Hepatocyte (in vitro differentiated cells): ENCODE measurements around the gene GMPR. TPM values are rescaled to one million over a fixed set of nuclear protein-coding genes. Genes with fewer than 3 reads are reported as not detected.

Experiments used
- DNase-seq: peaks from one replicate; pipeline ENCODE4 v3.0.0-alpha.2; 2016; ENCODE audit warnings: low spot score
- H2AFZ ChIP-seq: fragments of 200-600 bp; sonication (generic); 2 replicates; pipeline ENCODE4 v1.6.0; 2016; ENCODE audit warnings: antibody characterized with exemption, mild to moderate bottlenecking
- H3K27ac ChIP-seq: fragments of 200-600 bp; sonication (generic); 2 replicates; pipeline ENCODE4 v1.5.1; 2016; ENCODE audit warnings: mild to moderate bottlenecking
- H3K27me3 ChIP-seq: fragments of 200-600 bp; sonication (generic); 2 replicates; pipeline ENCODE4 v1.6.1; 2016
- H3K36me3 ChIP-seq: fragments of 200-600 bp; sonication (generic); replicated peaks from 2 replicates; pipeline ENCODE4 v1.5.1; 2016; ENCODE audit warnings: low read depth; ENCODE audit not compliant: insufficient read depth
- H3K4me1 ChIP-seq: fragments of 200-600 bp; sonication (generic); 2 replicates; pipeline ENCODE4 v1.5.1; 2016; ENCODE audit warnings: mild to moderate bottlenecking, moderate library complexity; ENCODE audit not compliant: insufficient read depth
- H3K4me2 ChIP-seq: fragments of 200-600 bp; sonication (generic); 2 replicates; pipeline ENCODE4 v1.6.0; 2016
- H3K4me3 ChIP-seq: fragments of 200-600 bp; sonication (generic); 2 replicates; pipeline ENCODE4 v1.5.1; 2016; ENCODE audit warnings: mild to moderate bottlenecking
- H3K79me2 ChIP-seq: fragments of 200-600 bp; sonication (generic); 2 replicates; pipeline ENCODE4 v1.6.0; 2017; ENCODE audit warnings: mild to moderate bottlenecking
- H3K9me2 ChIP-seq: fragments of 200-600 bp; sonication (generic); replicated peaks from 2 replicates; pipeline ENCODE4 v1.6.0; 2017; ENCODE audit warnings: mild to moderate bottlenecking; ENCODE audit not compliant: insufficient read depth
- H3K9me3 ChIP-seq: fragments of 200-600 bp; sonication (generic); 2 replicates; pipeline ENCODE4 v1.5.1; 2016; ENCODE audit warnings: low read depth, mild to moderate bottlenecking
- H4K20me1 ChIP-seq: fragments of 200-600 bp; sonication (generic); 2 replicates; pipeline ENCODE4 v1.6.0; 2016; ENCODE audit warnings: mild to moderate bottlenecking; ENCODE audit not compliant: insufficient read depth, poor library complexity, severe bottlenecking
- CTCF ChIP-seq: fragments of 200-600 bp; sonication (generic); IDR thresholded peaks from 2 replicates; pipeline ENCODE4 v1.5.1; 2016; ENCODE audit warnings: antibody characterized with exemption, mild to moderate bottlenecking; ENCODE audit not compliant: poor library complexity
- EZH2 ChIP-seq: fragments of 200-600 bp; sonication (generic); IDR thresholded peaks from 2 replicates; pipeline ENCODE4 v1.6.1; 2016; ENCODE audit warnings: antibody characterized with exemption, mild to moderate bottlenecking, borderline replicate concordance
- EZH2phosphoT487 ChIP-seq: fragments of 200-600 bp; sonication (generic); IDR thresholded peaks from one replicate; pipeline ENCODE4 v1.6.1; 2018; ENCODE audit warnings: antibody characterized with exemption, mild to moderate bottlenecking, low read depth, moderate library complexity; ENCODE audit not compliant: unreplicated experiment, severe bottlenecking
- WGBS: methylation state at CpG from one replicate; pipeline ENCODE4 v1.1.6; 2016; ENCODE audit warnings: low lambda C conversion rate; ENCODE audit errors: missing lambda C conversion rate; 5-methylcytosine and 5-hydroxymethylcytosine counted together
- polyA plus RNA-seq: library from polyadenylated mRNA; unstranded; fragments of >200 nt; fragmentation: Nextera tagmentation; extraction: Ambion mirVana; gene quantifications from 2 replicates; pipeline ENCODE4 v1.2.1, GENCODE V29; 2016
- total RNA-seq: library from RNA; depleted of rRNA; stranded (reverse); fragments of >200 nt; gene quantifications from 2 replicates; pipeline ENCODE4 v1.2.3, GENCODE V29; 2014

GMPR gene
- total and polyA plus RNA-seq, 2 experiments from 2014 or later = 6.1 to 16.5 TPM

GRCh38 chr6:16238963-16239797, 793 bp downstream of the GMPR start:
- no peaks in the 10 kb centered on the region for H3K9me2 ChIP-seq
- no peaks in the 10 kb centered on the region for H3K9me3 ChIP-seq
- H2AFZ ChIP-seq = peak overlapping the region; percentile 84
- TF ChIP-seq EZH2 (no peak), CTCF (peak; percentile 13), EZH2phosphoT487 (no peak)
- H3K4me1 ChIP-seq = peaks cover 13% of the 10 kb centered on the region
- no peaks in the 10 kb centered on the region for H3K79me2 ChIP-seq
- WGBS = 17% methylated on average over 33 of the region's 34 CpGs
- no peaks in the 10 kb centered on the region for H4K20me1 ChIP-seq
- no peak overlapping the region for H3K27ac ChIP-seq
- H3K27me3 ChIP-seq = no peaks in the 10 kb centered on the region
- peak overlapping the region; percentile 68 for H3K4me3 ChIP-seq
- peak overlapping the region; percentile 99 for H3K4me2 ChIP-seq
- no peaks in the 10 kb centered on the region for H3K36me3 ChIP-seq
- peak; percentile 47 for DNase-seq

GRCh38 chr6:16239798-16240123, 1.4 kb downstream of the GMPR start:
- Histone ChIP-seq H3K9me3 (no peaks in the 10 kb centered on the region), H4K20me1 (no peaks in the 10 kb centered on the region), H3K27ac (no peak overlapping the region), H3K79me2 (no peaks in the 10 kb centered on the region), H3K27me3 (no peaks in the 10 kb centered on the region), H3K36me3 (no peaks in the 10 kb centered on the region), H3K4me3 (no peak overlapping the region), H3K4me2 (peak overlapping the region; percentile 99), H3K9me2 (no peaks in the 10 kb centered on the region), H3K4me1 (peaks cover 13% of the 10 kb centered on the region), H2AFZ (no peak overlapping the region)
- 74% methylated on average over 5 of the region's 5 CpGs for WGBS
- no peak for DNase-seq
- no peak for TF ChIP-seq CTCF
- TF ChIP-seq EZH2 = no peak
- TF ChIP-seq EZH2phosphoT487 = no peak

GRCh38 chr6:16240589-16241320, 2.4 kb downstream of the GMPR start:
- H3K9me2 ChIP-seq = no peaks in the 10 kb centered on the region
- H3K4me1 ChIP-seq = peaks cover 13% of the 10 kb centered on the region
- no peaks in the 10 kb centered on the region for H4K20me1 ChIP-seq
- H2AFZ ChIP-seq = no peak overlapping the region
- WGBS = 73% methylated on average over 12 of the region's 12 CpGs
- no peak overlapping the region for H3K4me2 ChIP-seq
- no peak for TF ChIP-seq CTCF
- no peak for TF ChIP-seq EZH2
- no peak for TF ChIP-seq EZH2phosphoT487
- no peaks in the 10 kb centered on the region for H3K79me2 ChIP-seq
- H3K27ac ChIP-seq = no peak overlapping the region
- no peak for DNase-seq
- H3K9me3 ChIP-seq = no peaks in the 10 kb centered on the region
- H3K36me3 ChIP-seq = no peaks in the 10 kb centered on the region
- H3K4me3 ChIP-seq = no peak overlapping the region
- no peaks in the 10 kb centered on the region for H3K27me3 ChIP-seq
